Activated CD4-positive, alpha-beta T cell treated with anti-CD3 and anti-CD28 coated beads, Interleukin-2, Interleukin-6, amounts not matched to agents 100 ng/mL and 50 ng/mL, durations not matched to agents 16 hours and 8 hours (primary cell): Measurements from ENCODE around the gene MT1HL1.
"Not testable (repeated sequence)": the region's sequence is repeated elsewhere in the genome, so short reads cannot be mapped to it uniquely, and the experiment has no call there.

Experiments used
- DNase-seq: peaks from one replicate; pipeline ENCODE4 v3.0.0-alpha.2; 2020

MT1HL1 gene

DNA sequence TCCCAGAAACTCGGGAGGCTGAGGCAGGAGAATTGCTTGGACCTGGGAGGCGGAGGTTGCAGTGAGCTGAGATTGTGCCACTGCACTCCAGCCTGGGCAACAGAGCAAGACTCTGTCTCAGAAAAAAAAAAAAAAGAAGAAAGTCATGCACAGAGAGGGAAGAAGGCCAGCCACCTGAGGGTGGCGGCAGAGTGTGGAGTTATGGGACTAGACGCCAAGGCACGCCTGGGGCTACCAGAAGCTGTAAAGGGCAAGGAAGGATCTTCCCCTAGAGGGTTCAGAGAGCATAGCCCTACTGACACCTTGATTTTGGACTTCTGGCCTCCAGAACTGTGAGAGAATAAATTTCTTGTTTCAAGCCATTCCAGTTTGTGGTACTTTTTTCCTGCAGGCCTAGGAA lies 30.2 kb downstream of the MT1HL1 start:
- DNase-seq: not testable (repeated sequence)

DNA sequence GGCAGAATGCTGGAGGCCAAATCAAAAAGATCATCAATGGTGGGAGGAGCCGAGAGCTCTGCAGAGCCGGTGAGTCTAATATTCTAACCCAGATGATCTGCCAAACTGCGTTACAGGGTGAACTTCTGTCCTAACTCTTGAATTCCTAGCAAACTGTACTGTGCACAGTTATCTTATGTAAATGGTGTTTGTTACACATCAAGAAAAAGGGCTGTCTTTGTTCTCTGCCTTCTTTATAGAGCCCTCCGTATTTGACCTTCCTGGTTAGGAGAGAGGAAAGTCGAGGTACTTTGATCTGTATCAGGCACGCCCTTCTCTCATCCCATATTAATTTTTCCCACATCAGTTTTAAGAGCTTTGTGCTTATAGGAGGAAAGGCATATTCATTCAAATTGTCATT lies 37.6 kb downstream of the MT1HL1 start:
- DNase-seq: no peak

DNA sequence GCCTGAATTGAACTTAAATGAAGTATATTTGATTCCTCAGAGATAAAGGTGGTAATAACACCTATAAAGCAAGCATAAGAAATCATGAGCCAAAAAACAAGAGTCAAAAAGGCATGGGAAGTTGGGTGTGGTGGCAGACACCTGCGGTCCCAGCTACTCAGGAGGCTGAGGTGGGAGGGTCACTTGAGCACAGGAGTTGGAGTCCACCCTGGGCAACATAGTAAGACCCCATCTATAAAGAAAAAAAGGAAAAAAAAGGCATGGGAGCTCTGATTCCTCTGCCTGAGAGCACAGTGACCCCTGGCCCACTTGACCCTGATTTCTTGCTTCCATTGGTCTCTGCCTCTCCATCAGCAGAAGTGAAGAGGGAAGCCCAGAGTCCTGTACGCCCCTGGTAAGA lies 40.3 kb downstream of the MT1HL1 start:
- DNase-seq: no peak

DNA sequence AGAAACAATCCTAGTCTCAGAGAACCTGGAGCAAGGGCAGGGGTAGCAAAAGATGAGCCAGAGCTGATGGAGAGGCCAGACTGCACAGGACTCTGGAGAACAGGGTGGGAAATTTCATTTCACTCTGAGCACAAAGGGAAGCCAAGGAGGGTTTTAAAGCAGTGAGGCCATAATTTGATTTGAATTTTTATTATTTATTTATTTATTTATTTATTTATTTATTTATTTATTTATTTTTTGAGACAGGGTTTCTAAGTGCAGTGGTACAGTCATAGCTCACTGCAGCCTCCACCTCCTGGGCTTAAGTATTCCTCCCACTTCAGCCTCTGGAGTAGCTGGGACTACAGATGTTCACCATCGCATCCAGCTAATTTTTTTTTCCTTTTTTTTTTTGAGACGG lies 45.1 kb downstream of the MT1HL1 start:
- DNase-seq: no peak

- no peak for DNase-seq
Observed at GRCh38 chr1:236957235-236957634, 47.0 kb downstream of the MT1HL1 start.
